Stimulated activated CD4-positive, alpha-beta T cell treated with anti-CD3 and anti-CD28 coated beads, Interleukin-15, amount 100 ng/mL, for 48 hours (primary cell): ENCODE measurements around the gene SDF4.
"Not testable (repeated sequence)": the region's sequence is repeated elsewhere in the genome, so short reads cannot be mapped to it uniquely, and the experiment has no call there.

ENCODE experiments used
- DNase-seq, 2 donors: peaks; one replicate each; pipeline ENCODE4 v3.0.0-alpha.2; 2020; ENCODE audit warnings: low read depth in 2 of 2

The SDF4 gene

DNA sequence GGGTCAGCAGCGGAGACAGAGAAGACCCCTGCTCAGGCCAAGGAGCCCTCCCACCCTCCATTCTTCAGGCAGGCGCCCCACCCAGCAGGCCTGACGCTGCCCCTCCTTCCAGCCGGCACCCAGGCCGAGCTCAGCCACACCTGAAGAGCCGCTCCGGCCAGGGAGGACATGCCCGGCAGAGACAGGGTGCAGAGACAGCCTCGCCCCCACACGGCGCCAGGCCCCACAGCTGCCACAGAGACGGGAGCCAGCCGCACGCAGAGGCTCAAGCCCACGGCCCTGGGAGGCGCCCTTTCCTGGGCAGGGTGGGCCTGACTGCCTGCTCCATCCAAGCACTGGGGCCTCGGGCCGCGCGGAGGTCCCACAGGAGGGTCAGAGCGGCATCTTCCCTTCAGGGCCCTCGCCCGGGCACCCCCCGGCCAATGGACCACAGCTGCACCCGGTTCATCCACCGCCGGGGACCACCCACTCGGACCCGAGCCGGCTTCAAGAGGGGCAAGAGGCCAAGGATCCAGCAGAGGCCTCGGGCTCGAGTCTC lies 52.9 kb downstream of the SDF4 start:
- DNase-seq, result no peak

DNA sequence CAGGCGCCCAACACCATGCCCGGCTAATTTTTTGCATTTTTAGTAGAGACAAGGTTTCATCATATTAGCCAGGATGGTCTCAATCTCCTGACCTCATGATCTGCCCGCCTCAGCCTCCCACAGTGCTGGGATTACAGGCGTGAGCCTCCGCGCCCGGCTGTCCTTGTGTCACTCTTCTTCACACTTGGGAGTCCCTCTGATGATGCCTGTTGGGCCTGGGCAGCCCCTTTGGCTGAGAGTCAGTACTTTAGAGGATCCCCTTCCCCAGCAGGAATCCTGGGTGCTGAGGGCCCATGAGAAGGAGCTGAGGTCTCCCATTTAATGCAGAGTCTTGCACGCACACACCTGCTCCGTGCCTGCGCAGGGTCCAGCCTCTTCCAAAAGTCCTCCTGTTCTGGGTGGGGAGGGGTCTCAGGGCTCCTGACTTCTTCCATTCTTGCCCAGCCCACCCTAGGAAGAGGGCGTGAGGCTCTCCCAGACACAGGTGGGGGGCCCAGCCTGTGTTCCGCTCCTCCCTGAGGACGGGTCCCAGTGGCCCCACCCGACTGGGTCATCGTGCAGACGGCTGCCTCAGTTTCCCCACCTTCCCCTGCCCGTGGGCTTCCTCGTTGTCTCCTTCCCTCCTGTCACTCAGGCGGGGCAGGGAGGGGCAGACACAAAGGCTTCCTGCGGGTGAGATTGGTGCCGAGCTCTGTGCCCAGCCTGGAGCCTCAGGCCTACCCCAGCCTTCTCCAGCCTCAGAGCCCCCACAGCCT lies 54.2 kb downstream of the SDF4 start:
- DNase-seq, result no peak

DNA sequence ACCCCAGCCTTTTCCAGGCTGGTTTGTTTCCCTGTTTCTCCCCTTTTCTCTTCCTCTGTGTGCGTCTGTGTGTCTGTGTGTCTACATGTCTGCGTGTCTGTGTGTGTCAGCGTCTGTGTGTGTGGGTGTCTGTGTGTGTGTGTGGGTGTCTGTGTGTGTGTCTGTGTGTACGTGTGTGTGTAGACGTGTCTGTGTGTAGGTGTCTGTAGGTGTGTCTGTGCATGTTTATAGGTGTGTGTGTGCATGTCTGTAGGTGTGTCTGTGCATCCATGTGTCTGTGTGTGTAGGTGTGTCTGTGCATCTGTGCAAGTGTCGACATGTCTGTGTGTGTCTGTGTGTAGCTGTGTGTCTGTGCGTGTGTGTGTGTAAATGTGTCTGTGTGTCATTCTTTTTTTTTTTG lies 54.9 kb downstream of the SDF4 start:
- no peak for DNase-seq

DNA sequence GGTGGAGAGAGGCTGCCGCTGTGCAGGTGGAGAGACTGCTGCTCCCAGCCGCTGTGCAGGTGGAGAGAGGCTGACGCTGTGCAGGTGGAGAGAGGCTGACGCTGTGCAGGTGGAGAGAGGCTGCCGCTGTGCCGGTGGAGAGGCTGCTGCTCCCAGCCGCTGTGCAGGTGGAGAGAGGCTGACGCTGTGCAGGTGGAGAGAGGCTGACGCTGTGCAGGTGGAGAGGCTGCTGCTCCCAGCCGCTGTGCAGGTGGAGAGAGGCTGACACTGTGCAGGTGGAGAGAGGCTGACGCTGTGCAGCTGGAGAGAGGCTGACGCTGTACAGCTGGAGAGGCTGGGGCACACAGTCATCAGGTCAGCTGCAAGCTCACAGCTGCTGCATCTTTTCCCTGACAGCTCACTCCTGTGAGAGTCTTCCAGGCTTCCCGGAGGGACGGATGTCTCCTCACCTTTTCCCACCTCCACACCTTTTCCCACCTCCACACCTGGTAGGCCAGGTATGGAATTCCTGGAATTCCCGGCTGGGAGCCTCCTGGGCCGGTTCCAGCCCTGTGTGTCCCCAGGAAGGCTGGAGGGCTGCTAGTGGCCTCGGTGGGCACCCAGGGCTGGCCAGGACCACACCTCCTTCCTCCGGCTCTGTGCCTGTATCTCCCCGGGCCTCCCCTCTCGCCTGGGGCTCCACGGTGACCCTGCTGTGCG lies 55.6 kb downstream of the SDF4 start:
- DNase-seq, result not testable (repeated sequence)

DNA sequence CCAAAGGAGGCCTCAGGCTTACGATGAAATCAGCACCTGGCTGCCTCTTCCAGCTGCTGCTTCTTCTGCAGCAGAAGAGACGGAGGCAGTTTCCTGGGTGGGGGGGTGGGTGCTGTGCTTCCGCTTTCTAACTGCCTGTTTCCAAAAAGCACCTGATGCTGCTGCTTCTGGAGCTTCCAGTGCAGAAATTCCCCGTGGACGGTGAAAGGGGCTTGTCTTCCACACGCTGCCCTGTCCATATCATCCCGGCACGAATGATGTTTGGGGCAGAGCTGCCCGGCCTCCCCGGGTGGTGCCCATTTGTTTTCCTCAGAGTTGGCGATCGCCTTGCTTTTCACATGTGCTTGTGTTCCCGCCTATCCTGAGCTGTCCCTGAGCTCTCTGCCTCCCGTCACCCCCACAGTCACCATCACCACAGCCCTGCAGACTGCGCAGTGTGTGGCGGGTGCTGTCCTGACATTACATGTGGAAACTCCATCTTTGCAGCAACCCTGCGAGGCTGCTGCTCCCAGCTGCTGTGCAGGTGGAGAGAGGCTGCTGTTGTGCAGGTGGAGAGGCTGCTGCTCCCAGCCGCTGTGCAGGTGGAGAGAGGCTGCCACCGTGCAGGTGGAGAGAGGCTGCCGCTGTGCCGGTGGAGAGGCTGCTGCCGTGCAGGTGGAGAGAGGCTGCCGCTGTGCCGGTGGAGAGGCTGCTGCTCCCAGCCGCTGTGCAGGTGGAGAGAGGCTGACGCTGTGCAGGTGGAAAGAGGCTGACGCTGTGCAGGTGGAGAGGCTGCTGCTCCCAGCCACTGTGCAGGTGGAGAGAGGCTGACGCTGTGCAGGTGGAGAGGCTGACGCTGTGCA lies 56.4 kb downstream of the SDF4 start:
- no peak for DNase-seq

DNA sequence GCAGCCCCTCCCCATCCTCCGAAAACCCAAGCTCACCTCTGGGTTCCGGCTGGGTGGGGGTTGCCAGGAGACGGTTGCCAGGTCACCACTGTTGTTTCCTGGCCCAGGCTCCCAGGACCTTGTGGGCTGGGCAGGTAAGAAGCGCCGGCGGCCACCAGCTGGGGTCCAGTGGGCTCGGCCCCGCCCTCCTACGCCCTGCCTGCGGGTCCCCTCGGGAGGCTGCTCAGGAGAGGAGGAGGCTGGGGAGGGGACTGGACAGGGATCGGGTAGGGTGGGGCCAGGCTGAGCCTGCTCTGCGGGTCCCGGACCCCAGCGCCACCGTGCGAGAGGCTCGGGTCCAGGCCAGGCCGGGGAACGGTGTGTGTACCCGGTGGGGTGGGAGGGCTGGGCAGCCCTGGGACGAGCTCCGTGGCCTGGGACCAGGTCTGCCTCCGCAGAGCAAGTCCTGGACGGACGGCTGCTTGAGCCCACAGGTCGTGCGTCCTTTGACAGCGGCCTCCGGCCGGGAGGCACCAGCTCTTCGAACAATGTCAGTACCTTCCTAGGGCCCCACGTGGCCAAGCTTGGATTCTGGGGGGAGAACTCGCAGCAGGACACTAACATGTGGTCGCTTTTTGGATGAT lies 57.9 kb downstream of the SDF4 start, which contains the start of gene TTLL10:
Gene TTLL10 (plus strand): TSS at position 88 of the 623 bp plus-strand sequence. CDS start 5,336 bp downstream, outside the sequence.
- peak in 1 of 2 donors; percentile 21 for DNase-seq

DNA sequence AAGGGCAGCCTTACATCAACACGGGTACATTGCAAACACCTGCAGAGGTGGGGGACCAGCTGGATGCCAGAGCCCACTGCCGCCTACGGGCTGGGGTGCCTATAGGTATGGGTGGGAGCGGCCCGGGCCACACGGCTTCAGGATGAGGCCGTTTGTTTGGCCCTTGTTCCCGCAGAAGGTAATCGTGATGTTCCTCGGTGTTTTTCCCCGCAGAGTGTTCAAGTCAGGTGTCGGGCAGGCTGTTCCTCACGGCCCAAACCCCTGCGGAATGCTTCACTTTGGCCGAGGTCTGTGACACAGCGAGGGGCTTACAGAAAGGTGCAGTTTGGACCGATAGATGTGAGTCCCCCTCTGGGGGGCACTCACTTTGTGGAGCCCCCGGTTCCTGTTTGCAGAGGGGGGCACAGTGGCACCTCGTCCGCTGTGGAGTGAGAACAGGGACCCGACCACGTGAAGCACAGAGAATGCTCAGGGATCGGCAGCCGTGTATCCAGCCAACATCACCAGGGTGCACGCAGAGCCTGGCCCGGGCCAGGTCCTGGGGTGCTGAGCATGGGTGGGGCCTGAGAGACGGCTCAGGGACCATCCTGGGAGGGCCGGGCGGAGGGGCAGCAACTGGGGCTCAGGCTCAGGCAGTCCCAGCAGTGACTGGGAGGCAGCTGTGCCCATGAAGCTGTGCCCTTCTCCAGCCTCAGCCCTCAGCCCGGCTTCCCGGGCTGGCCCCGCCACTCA lies 58.6 kb downstream of the SDF4 start:
- no peak for DNase-seq

DNA sequence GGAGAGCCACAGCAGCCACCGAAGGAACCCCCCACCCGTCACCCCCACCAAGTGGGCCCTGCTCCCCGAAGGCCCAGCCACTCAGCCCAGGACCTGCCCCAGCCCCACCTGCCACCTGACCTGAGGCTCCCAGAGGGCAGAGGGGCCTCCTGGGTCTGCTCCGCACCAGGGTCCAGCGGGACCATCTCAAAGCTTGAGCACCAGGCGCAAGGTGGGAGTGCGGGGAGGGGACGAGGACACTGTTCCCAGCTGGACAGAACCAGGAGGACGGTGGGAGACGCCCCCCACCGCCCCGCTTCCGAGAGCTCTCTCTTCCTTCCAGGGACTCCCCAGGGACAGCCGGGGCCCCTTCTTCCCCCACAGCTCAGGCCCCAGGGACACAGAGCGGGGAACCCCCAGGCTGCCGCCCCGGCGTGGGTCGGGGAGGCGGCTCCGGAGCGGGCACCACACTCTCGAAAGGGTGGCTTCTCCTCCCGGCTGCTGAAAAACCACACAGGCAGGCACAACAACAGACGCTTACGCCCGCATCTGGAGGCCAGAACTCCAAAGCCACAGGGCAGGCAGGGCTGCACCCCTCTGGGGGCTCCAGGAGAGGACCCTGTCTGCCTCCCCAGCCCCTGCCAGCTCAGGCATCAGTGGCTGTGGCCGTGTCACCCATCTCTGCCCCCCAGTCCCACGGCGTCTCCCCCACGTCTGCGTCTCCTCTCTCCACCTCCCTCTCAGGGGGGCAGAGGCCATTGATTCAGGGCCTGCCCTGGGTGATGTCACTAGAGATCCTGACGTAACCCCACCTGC lies 60.1 kb downstream of the SDF4 start:
- DNase-seq, result no peak

DNA sequence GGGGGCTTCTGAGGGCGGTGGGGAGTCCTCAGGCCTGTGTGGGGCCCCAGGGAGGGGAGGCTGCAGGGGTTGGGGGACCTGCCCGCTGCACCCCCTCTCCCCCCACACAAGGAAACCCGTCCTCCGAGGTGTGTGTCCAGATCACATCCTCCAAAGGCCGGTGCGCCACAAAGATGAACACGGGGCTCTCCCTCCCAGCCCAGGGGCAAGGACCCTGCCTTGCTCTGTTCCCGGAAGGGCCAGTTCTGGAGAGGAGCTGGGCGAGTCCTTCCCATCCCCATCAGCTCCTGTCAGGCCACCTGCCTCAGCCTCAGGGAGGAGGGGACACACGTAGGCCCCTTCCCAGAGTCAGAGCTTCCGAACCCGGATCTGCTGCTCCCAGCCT lies 60.6 kb downstream of the SDF4 start:
- no peak for DNase-seq

DNA sequence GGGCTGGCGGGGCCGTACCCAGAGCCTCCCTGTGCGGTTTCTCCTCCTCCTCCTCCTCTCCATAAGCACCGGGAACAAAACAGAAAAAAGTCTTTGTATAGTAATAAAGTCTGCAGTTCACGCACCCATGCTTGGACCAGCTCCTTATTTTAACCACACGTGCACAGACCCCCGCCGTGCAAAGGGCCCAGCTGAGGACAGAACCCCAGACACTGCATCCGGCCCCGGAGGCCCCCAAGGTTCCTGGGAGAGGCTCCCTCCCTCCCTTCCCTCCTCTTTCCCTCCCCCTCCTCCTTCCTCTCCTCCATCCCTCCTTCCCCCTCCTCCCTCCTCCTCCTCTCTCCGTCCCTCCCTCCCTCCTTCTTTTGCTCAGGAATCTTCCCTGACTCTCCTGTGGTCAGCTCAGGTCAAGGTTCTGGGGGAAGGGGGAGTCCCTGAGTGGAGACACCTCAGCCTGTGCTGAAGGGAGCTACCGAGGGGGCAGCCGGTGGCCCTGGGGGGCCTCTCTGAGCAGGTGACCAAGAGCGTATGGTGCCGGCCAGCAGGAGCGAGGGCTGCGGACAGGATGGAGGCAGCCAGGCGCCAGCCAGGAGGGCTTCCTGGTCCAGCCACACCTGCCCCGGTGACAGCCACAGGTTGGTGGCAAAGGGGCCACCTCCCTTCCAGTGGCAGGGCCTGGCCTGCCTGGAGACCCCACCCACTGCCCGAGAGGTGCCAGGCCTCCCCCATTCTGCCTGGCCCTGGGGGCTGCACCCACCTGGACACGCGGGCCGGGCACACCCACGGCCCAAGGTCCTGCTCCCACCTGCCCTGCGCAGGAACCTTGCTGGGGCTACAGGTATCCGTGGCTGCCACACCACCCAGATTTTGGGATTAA lies 61.3 kb downstream of the SDF4 start:
- DNase-seq, result no peak

DNA sequence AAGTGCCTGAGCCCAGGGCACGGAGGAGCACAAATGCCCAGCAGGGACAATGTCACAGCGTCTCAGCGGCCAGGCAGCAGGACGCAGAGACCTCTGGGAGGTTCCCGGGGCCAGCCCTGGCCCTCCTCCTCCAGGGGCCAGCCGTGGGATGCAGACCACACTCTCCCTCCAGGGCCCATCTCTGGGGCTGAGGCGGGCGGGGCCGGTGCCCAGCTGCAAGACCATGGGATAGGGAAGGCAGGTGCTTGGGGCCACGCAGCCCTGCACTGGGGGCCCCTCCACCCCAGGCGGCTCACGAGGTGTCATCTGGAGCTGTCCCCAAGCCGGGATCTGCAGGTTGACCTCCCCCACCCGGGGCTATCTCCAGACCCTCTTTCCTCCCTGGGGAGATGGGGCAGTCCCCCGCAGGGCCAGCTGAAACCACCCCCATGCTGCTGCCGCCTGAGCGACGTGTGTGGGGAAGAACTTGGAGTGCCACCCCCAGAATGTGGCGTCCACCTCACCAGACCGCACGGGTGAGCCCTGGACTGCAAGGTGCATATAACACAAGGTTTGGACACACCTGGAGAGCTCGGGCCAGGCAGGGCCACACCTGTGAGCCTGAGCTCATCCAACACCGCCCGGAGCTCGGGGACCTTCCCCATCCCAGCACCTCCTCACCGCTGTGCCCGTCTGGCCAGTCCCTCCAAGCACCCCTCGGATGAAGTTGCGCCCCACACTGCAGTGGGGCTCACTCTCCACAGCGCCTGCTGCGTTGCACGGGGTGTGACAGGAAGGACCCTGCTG lies 62.2 kb downstream of the SDF4 start:
- no peak for DNase-seq

DNA sequence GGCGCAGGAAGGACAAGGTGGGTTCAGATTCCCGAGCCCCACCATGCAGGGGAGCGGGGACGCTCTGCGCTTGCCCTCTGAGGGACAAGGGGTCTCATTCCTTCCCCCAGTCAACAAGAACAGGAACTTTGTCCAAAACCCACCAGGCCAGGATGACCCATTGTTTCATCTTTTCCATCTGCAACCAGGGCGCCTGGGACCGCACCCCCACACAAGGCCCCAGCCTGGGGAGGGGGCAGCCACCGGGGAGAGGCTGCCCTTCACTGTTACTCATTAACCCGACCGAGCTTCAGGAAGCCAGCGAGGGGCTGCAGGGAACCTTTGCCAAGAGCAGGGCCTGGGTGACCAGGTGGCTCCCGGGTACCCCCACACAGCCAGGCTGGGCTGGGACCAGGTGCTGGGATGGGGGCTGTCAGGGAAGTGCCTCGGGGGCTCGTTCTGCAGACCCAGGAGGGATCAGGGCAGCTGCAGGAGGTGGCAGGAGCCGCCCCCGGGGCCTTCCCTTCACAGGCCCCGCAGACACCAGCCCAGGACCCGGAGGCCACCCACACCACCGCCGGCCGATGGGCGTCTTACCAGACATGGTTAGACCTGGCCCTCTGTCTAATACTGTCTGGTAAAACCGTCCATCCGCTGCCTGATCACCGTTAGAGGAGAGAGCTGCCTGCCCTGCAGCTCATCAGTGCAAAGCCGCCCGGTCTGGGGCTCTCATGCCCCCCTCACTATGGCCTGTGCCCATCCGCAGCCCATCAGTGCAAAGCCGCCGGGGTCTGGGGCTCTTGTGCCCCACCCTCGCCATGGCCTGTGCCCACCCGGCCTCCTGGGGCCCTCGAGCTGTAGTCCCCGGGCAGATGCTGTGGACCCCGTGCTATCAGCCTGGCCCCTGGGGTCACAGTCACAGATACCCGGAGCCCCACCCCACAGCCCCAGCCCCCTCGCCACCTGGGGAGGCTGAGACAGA lies 63.1 kb downstream of the SDF4 start:
- no peak for DNase-seq

DNA sequence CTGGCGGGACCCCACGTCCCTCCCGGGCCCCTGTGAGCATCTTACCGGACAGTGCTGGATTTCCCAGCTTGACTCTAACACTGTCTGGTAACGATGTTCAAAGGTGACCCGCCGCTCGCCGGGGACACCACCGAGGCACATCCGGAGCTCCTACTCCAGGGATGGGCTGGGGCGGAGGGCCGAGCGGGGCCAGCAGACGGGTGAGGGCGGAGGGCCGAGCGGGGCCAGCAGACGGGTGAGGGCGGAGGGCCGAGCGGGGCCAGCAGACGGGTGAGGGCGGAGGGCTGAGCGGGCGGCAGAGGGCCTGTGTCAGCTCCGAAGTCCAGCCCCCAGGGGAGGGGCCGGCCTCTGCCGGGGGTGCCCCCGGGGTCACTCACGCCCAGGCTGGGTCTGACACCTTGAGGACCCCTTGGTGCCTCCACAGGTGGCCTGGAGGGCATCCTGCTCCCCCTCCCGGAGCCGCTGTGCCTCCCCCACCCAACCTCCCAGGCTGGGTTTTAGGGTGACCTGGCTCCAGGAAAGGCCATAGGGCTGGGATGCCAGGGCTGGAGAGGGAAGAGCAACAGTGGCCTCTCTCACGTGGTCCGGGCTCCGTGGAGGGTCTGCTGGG lies 63.9 kb downstream of the SDF4 start:
- no peak for DNase-seq

DNA sequence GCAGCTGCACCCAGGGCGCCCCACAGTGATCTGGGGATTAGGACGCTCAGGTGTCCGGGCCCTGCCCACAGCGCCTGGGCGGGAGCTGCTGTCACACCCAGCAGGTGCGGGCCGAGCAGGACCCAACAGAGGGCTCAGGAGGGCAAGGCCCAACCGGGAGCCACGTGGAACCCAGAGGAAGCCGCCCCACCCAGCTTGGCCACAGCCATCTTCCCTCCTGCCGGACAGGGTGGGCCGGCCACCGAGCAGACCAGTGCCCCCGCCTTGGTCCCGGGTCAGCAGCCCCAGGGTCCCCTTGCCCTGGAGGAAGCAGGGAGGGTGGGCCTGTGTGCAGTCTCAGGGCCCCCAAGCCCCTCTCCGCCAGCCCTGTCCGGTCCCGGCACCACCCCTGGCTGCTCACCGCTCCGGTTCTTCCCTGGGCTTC lies 64.4 kb downstream of the SDF4 start:
- no peak for DNase-seq
